Activated CD8-positive, alpha-beta T cell treated with anti-CD3 and anti-CD28 coated beads for 36 hours (primary cell): ENCODE data around the gene SP140. TPM values are rescaled to one million over a fixed set of nuclear protein-coding genes. Genes with fewer than 3 reads are reported as not detected.
"Not testable (repeated sequence)": the region's sequence is repeated elsewhere in the genome, so short reads cannot be mapped to it uniquely, and the experiment has no call there.

ENCODE experiments used
- ATAC-seq: fragments of 200-7000 bp; cut with Tn5 transposase; one replicate; pipeline ENCODE4 v1.10.0; 2021; ENCODE audit warnings: mild to moderate bottlenecking, moderate library complexity
- CTCF ChIA-PET: fragments of 350-600 bp; sonication (Branson Sonifier 250); formaldehyde crosslinking; loops from one replicate; lab custom pipeline; 2021; ENCODE audit warnings: antibody characterized with exemption; lab: Charles Lee
- POLR2A ChIA-PET: fragments of 350-600 bp; sonication (Branson Sonifier 250); formaldehyde crosslinking; loops from one replicate; lab custom pipeline; 2021; ENCODE audit warnings: antibody characterized with exemption; lab: Charles Lee
- DNase-seq: peaks from one replicate; pipeline ENCODE4 v3.0.0-alpha.2; 2020
- H3K27ac Mint-ChIP-seq: one replicate; pipeline ENCODE4 v1.8.0; 2021; ENCODE audit warnings: mild to moderate bottlenecking, mixed read lengths
- H3K27me3 Mint-ChIP-seq: one replicate; pipeline ENCODE4 v1.8.0; 2021; ENCODE audit warnings: mixed read lengths
- H3K36me3 Mint-ChIP-seq: one replicate; pipeline ENCODE4 v1.8.0; 2021; ENCODE audit warnings: low read depth, mixed read lengths
- H3K4me1 Mint-ChIP-seq: one replicate; pipeline ENCODE4 v1.8.0; 2021; ENCODE audit warnings: low read depth, mixed read lengths
- H3K4me3 Mint-ChIP-seq: one replicate; pipeline ENCODE4 v1.8.0; 2021; ENCODE audit warnings: mild to moderate bottlenecking, moderate library complexity, mixed read lengths
- H3K9me3 Mint-ChIP-seq: one replicate; pipeline ENCODE4 v1.8.0; 2021; ENCODE audit warnings: mixed read lengths
- CTCF ChIP-seq: fragments of 200-600 bp; IDR thresholded peaks from one replicate; pipeline ENCODE4 v1.8.0; 2022; ENCODE audit warnings: antibody characterized with exemption, mild to moderate bottlenecking
- intact Hi-C: fragments of 100-400 bp; cut with micrococcal nuclease; formaldehyde crosslinking; loops from one replicate; pipeline ENCODE4 v1.10.0; 2022
- total RNA-seq, 2 experiments: library from RNA; stranded (reverse); gene quantifications; one replicate each; pipeline ENCODE4 v1.2.3, GENCODE V29; 2021

The SP140 gene
- total RNA-seq, 2 experiments from 2014 or later: 78.1 to 78.3 TPM

GRCh38 chr2:230258483-230258882 is 32.9 kb downstream of the SP140 start:
- peaks cover 61% of the 10 kb centered on the region for H3K4me1 Mint-ChIP-seq
- intact Hi-C loops: loop anchor here (5.0 kb wide), 1 partner anchor 59 kb away; no protein-coding TSS in a partner anchor
- ChIA-PET POLR2A (interaction anchor here (0.6 kb wide), 1 partner anchor 168 kb away, joined by 3 read pairs; no protein-coding TSS in a partner anchor), CTCF (no interaction called here)
- H3K9me3 Mint-ChIP-seq: peaks cover 29% of the 10 kb centered on the region
- no peak for TF ChIP-seq CTCF
- H3K27ac Mint-ChIP-seq: no peak overlapping the region
- no peak overlapping the region for H3K4me3 Mint-ChIP-seq
- DNase-seq (no peak), ATAC-seq (no peak)
- H3K27me3 Mint-ChIP-seq: no peaks in the 10 kb centered on the region
- peaks cover 62% of the 10 kb centered on the region for H3K36me3 Mint-ChIP-seq

DNA sequence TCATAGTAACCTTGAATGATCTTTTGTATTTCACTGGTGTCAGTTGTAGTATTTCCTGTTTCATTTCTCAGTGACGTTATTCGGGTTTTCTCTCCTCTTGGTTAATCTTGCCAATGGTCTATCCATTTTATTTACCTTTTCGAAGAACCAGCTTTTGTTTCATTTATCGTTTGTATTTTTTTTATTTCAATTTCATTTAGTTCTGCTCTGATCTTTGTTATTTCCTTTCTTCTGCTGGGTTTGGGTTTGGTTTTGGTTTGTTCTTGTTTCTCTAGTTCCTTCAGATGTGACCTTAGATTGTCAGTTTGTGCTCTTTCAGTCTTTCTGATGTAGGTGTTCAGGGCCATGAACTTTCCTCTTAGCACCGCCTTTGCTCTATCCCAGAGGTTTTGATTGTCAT is 36.7 kb downstream of the SP140 start:
- Mint-ChIP-seq H3K9me3 (peaks cover 25% of the 10 kb centered on the region), H3K27ac (peak overlapping the region; percentile 94), H3K4me3 (peak overlapping the region; percentile 62), H3K27me3 (no peaks in the 10 kb centered on the region), H3K36me3 (peaks cover 78% of the 10 kb centered on the region), H3K4me1 (peaks cover 72% of the 10 kb centered on the region)
- no peak for TF ChIP-seq CTCF
- ChIA-PET POLR2A (interaction anchor here (0.7 to 1.7 kb wide), 4 partner anchors 19 to 153 kb away, joined by 3 to 5 read pairs (median 3); partner anchors contain the start of gene SP140L), CTCF (interaction anchor here (0.6 kb wide), 1 partner anchor 372 kb away, joined by 3 read pairs; no protein-coding TSS in a partner anchor)
- ATAC-seq (peak; percentile 82), DNase-seq (no peak)
- intact Hi-C loops: no loop called here

DNA sequence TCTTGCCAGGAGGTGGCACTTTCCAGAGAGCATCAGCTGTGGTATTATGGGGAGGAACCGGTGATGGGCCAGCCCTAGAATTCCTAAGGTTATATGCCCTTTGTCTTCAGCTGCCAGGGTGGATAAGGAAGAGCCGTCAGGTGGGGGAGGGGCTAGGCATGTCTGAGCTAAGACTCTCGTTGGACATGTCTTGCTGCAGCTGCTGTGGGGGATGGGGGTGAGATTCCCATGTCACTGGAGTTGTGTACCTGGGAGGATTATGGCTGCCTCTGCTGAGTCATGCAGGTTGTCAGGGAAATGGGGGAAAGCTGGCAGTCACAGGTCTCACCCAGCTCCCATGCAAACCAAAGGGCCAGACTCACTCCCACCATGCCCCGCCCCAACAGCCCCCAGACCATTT is 39.4 kb downstream of the SP140 start:
- CTCF ChIA-PET: interaction anchor here (0.6 kb wide), 1 partner anchor 292 kb away, joined by 3 read pairs; no protein-coding TSS in a partner anchor

DNA sequence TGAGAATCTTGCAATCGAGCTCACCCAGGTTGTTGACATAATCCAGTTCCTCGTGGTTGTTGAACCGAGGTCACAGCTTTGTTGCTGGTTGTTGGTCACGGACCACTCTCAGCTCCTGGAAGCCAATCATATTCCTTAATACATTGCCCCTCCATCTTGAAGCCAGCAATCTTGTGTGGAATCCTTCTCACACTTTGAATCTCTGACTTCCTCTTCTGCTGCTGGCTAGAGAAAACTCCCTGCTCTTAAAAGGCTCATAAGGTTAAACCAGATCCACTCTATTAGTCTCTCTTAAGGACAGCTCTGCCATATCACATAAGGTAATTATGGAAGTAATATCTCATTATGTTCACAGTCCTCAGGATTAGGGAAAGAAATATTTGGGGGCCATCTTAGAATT is 41.1 kb downstream of the SP140 start:
- no peak overlapping the region for H3K27ac Mint-ChIP-seq
- CTCF ChIA-PET: interaction anchor here (0.8 kb wide), 1 partner anchor 23 kb away, joined by 3 read pairs; no protein-coding TSS in a partner anchor
- POLR2A ChIA-PET: interaction anchor here (1.2 kb wide), 1 partner anchor 61 kb away, joined by 3 read pairs; the partner anchor contains the start of gene SP140L
- DNase-seq (no peak), ATAC-seq (no peak)
- H3K36me3 Mint-ChIP-seq: peaks cover 72% of the 10 kb centered on the region
- H3K27me3 Mint-ChIP-seq: no peaks in the 10 kb centered on the region
- H3K4me1 Mint-ChIP-seq: peaks cover 66% of the 10 kb centered on the region
- intact Hi-C loops: no loop called here
- H3K9me3 Mint-ChIP-seq: peaks cover 11% of the 10 kb centered on the region
- H3K4me3 Mint-ChIP-seq: no peak overlapping the region
- no peak for TF ChIP-seq CTCF

More for the DNA sequence above, 39.4 kb downstream of the SP140 start:
- H3K27ac Mint-ChIP-seq, intact Hi-C loops, H3K27me3 Mint-ChIP-seq, POLR2A ChIA-PET, H3K4me3 Mint-ChIP-seq, ATAC-seq, DNase-seq: not testable (repeated sequence)
- H3K36me3 Mint-ChIP-seq: peaks cover 75% of the 10 kb centered on the region
- H3K4me1 Mint-ChIP-seq: peaks cover 79% of the 10 kb centered on the region
- peaks cover 23% of the 10 kb centered on the region for H3K9me3 Mint-ChIP-seq

DNA sequence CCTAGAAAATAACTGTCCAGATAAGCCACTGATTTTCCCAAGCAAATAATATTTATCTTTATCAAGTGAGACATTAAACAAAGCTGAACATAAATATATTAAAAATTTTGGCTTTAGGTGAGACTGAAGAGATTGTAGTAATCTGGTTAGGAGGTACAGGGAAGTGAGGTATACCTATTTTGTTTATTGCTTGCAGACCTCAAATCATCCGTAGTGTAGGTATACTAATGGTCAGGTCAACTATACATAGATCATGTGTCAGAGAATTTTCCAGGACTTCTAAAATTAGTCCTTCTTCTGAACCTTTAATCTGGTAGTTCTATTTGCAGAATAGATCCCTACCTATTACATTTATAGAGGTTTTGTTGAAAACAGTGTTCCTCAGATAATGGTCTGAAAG is 41.5 kb downstream of the SP140 start:
- ATAC-seq: no peak
- intact Hi-C loops: no loop called here
- peaks cover 9% of the 10 kb centered on the region for H3K9me3 Mint-ChIP-seq
- H3K27me3 Mint-ChIP-seq: no peaks in the 10 kb centered on the region
- no peak overlapping the region for H3K27ac Mint-ChIP-seq
- H3K4me3 Mint-ChIP-seq: no peak overlapping the region
- CTCF ChIA-PET: interaction anchor here (0.8 kb wide), 1 partner anchor 22 kb away, joined by 3 read pairs; no protein-coding TSS in a partner anchor
- H3K36me3 Mint-ChIP-seq: peaks cover 72% of the 10 kb centered on the region
- TF ChIP-seq CTCF: no peak
- no peak for DNase-seq
- H3K4me1 Mint-ChIP-seq: peaks cover 62% of the 10 kb centered on the region
- POLR2A ChIA-PET: interaction anchor here (1.2 kb wide), 1 partner anchor 60 kb away, joined by 3 read pairs; the partner anchor contains the start of gene SP140L
